Stimulated activated CD4-positive, alpha-beta T cell treated with anti-CD3 and anti-CD28 coated beads, Interleukin-1b, Interleukin-23, amount 100 ng/mL, for 48 hours (primary cell): ENCODE data around the gene B3GALT4.
A peak's percentile ranks its signal among the peaks of the same experiment; 100 is the strongest.
"Not testable (repeated sequence)": the region's sequence is repeated elsewhere in the genome, so short reads cannot be mapped to it uniquely, and the experiment has no call there.

ENCODE experiments used
- DNase-seq: peaks from one replicate; pipeline ENCODE4 v3.0.0-alpha.2; 2020

Gene B3GALT4

GRCh38 chr6:33276864-33277662 lies at the start of gene B3GALT4:
Gene B3GALT4 (plus strand): TSS chr6:33277123. CDS start chr6:33277420, 297 bp downstream.
- DNase-seq, result peak; percentile 81

- no peak for DNase-seq
Observed at GRCh38 chr6:33235221-33235634, 41.7 kb upstream of the B3GALT4 start.

- DNase-seq, result no peak
Observed at GRCh38 chr6:33236328-33236727, 40.6 kb upstream of the B3GALT4 start.

GRCh38 chr6:33236852-33237251 lies 40.1 kb upstream of the B3GALT4 start:
- DNase-seq, result no peak

- no peak for DNase-seq
Observed at GRCh38 chr6:33237741-33238140, 39.2 kb upstream of the B3GALT4 start.

GRCh38 chr6:33241968-33242367 lies 35.0 kb upstream of the B3GALT4 start:
- no peak for DNase-seq

GRCh38 chr6:33243476-33243875 lies 33.4 kb upstream of the B3GALT4 start:
- DNase-seq, result no peak

GRCh38 chr6:33247977-33248642 lies 28.8 kb upstream of the B3GALT4 start:
- DNase-seq, result peak; percentile 90

- DNase-seq, result no peak
Observed at GRCh38 chr6:33248643-33248931, 28.3 kb upstream of the B3GALT4 start.

- DNase-seq, result peak; percentile 97
Observed at GRCh38 chr6:33248932-33249731, 27.8 kb upstream of the B3GALT4 start.

- peak; percentile 50 for DNase-seq
Observed at GRCh38 chr6:33249732-33250630, 26.9 kb upstream of the B3GALT4 start.

GRCh38 chr6:33250731-33251130 lies 26.2 kb upstream of the B3GALT4 start:
- no peak for DNase-seq

- DNase-seq, result no peak
Observed at GRCh38 chr6:33251395-33252012, 25.4 kb upstream of the B3GALT4 start.

- no peak for DNase-seq
Observed at GRCh38 chr6:33252759-33253158, 24.2 kb upstream of the B3GALT4 start.

- no peak for DNase-seq
Observed at GRCh38 chr6:33254591-33254990, 22.3 kb upstream of the B3GALT4 start.

GRCh38 chr6:33259032-33259431 lies 17.9 kb upstream of the B3GALT4 start:
- no peak for DNase-seq

GRCh38 chr6:33262490-33262889 lies 14.4 kb upstream of the B3GALT4 start:
- not testable (repeated sequence) for DNase-seq

- DNase-seq, result no peak
Observed at GRCh38 chr6:33264015-33264414, 12.9 kb upstream of the B3GALT4 start.

- DNase-seq, result no peak
Observed at GRCh38 chr6:33271117-33271467, 5.8 kb upstream of the B3GALT4 start.

GRCh38 chr6:33271468-33272274 lies 5.3 kb upstream of the B3GALT4 start, which contains the start of the genes RPS18 and VPS52:
Gene RPS18 (plus strand): TSS chr6:33272075. CDS start chr6:33272120, 45 bp downstream.
Gene VPS52 (minus strand): TSS chr6:33271876. CDS start chr6:33271675, 201 bp downstream.
- DNase-seq, result peak; percentile 93
